Daoy (cell line): Measurements from ENCODE around the gene COX7A2. TPM values are rescaled to one million over a fixed set of nuclear protein-coding genes. Genes with fewer than 3 reads are reported as not detected.

ENCODE experiments used
- DNase-seq: peaks from one replicate; pipeline ENCODE4 v3.0.0-alpha.2; 2015; ENCODE audit warnings: low read depth
- total RNA-seq: library from RNA; depleted of rRNA; stranded (reverse); fragments of >200 nt; shearing (Covaris generic); gene quantifications from 2 replicates; pipeline ENCODE4 v1.2.3, GENCODE V29; 2014; rRNA removed

COX7A2 gene
- total RNA-seq, 1 experiment from 2014 or later, result 801 TPM

DNA sequence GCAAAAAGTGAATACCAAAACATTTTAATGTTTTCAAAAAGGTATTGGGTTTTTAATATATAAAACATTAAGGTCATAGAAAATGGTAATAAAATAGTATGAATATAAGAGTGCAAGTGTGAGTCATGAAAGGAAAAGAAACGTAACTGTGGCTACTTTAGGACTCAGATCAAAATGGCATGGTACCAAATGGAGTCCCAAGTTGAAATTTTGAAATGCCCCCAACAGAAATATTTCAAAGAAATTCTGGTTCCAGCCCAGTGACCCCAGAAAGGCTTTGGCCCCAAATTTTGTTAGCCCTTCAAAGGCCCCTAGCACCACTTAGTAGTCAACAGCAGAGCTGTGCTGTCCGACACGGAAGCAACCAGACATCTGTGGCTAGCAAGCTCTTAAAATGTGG lies 43.7 kb downstream of the COX7A2 start:
- no peak for DNase-seq

- DNase-seq, result no peak
These were observed 47.4 kb downstream of the COX7A2 start for GRCh38 chr6:75196081-75196687.

DNA sequence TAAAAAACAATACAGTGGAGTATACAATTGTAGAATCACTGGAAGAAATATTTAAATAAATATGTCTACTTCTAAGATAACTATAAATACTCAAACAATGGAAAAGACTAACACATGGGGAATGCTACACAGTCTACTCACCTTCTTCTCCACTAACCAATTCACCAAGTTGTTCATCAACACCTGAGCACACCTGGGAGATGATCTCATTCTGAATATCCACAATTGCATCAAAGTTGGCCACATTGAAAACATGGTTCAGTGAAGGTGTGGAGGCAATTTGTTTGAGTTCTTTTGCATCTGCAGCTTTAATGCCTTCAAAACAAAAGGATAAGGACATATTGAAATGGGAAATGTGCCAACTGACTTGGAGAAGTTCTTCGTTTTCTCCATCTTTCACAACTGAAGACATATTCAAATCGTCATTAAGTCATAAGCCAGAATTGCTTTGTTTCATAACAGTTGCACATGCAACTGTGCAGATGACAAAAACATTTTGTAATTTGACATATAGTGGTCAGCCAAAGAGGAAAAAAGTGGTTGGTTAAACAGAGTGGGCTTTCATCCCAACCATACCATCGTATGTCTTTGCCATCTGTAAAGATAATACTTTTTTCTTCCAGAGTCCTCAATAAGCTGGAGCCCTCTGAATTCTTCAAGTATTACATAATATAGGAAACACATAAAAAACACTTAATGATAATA lies 55.2 kb downstream of the COX7A2 start:
- DNase-seq, result no peak

Other genes with a start within 250 kb of the COX7A2 start
- 5.5 and 6.6 TPM in 2 replicates for gene COL12A1, start 37.7 kb downstream of the COX7A2 start, total RNA-seq
- 101 and 115 TPM in 2 replicates for gene TMEM30A, start 41.0 kb upstream of the COX7A2 start, total RNA-seq
- gene FILIP1, start 250.0 kb upstream of the COX7A2 start, total RNA-seq, result 0.40 TPM in 1 of 2 replicates, not detected in the other